ENCODE data around the gene CLDN3.
"Not testable (repeated sequence)": the region's sequence is repeated elsewhere in the genome, so short reads cannot be mapped to it uniquely, and the experiment has no call there.

The CLDN3 gene

GRCh38 chr7:73796656-73797055 is 26.6 kb upstream of the CLDN3 start:
- H3K4me1 ChIP-seq (ENCODE audit: control insufficient read depth, insufficient read depth, low read length); H3K4me3 ChIP-seq (ENCODE audit: low read depth, low read length); H3K9ac ChIP-seq (ENCODE audit: low read depth, low read length); H3K9me3 ChIP-seq (ENCODE audit: control insufficient read depth, insufficient read depth, low read length); H3K36me3 ChIP-seq (ENCODE audit: control insufficient read depth, insufficient read depth, low read length); H3K27me3 ChIP-seq (ENCODE audit: control insufficient read depth, insufficient read depth, low read length): not testable (repeated sequence)

- not testable (repeated sequence) for H3K36me3 ChIP-seq (ENCODE audit: control insufficient read depth, insufficient read depth, low read length); H3K4me3 ChIP-seq (ENCODE audit: low read depth, low read length); H3K9ac ChIP-seq (ENCODE audit: low read depth, low read length); H3K27me3 ChIP-seq (ENCODE audit: control insufficient read depth, insufficient read depth, low read length); H3K9me3 ChIP-seq (ENCODE audit: control insufficient read depth, insufficient read depth, low read length); H3K4me1 ChIP-seq (ENCODE audit: control insufficient read depth, insufficient read depth, low read length)
Measured at GRCh38 chr7:73795188-73795587, 25.1 kb upstream of the CLDN3 start.

- not testable (repeated sequence) for H3K36me3 ChIP-seq (ENCODE audit: control insufficient read depth, insufficient read depth, low read length); H3K27me3 ChIP-seq (ENCODE audit: control insufficient read depth, insufficient read depth, low read length); H3K9ac ChIP-seq (ENCODE audit: low read depth, low read length); H3K9me3 ChIP-seq (ENCODE audit: control insufficient read depth, insufficient read depth, low read length); H3K4me1 ChIP-seq (ENCODE audit: control insufficient read depth, insufficient read depth, low read length); H3K4me3 ChIP-seq (ENCODE audit: low read depth, low read length)
Measured at GRCh38 chr7:73791170-73791690, 21.2 kb upstream of the CLDN3 start.

GRCh38 chr7:73789051-73789450 is 19.0 kb upstream of the CLDN3 start:
- no peak overlapping the region for H3K9ac ChIP-seq (ENCODE audit: low read depth, low read length)
- H3K27me3 ChIP-seq (ENCODE audit: control insufficient read depth, insufficient read depth, low read length), result no peaks in the 10 kb centered on the region
- peaks cover 2% of the 10 kb centered on the region for H3K9me3 ChIP-seq (ENCODE audit: control insufficient read depth, insufficient read depth, low read length)
- peaks cover 2% of the 10 kb centered on the region for H3K4me1 ChIP-seq (ENCODE audit: control insufficient read depth, insufficient read depth, low read length)
- H3K36me3 ChIP-seq (ENCODE audit: control insufficient read depth, insufficient read depth, low read length), result no peaks in the 10 kb centered on the region
- H3K4me3 ChIP-seq (ENCODE audit: low read depth, low read length), result no peak overlapping the region

GRCh38 chr7:73787786-73788048 is 17.6 kb upstream of the CLDN3 start:
- H3K36me3 ChIP-seq (ENCODE audit: control insufficient read depth, insufficient read depth, low read length); H3K9me3 ChIP-seq (ENCODE audit: control insufficient read depth, insufficient read depth, low read length); H3K4me1 ChIP-seq (ENCODE audit: control insufficient read depth, insufficient read depth, low read length); H3K9ac ChIP-seq (ENCODE audit: low read depth, low read length); H3K4me3 ChIP-seq (ENCODE audit: low read depth, low read length); H3K27me3 ChIP-seq (ENCODE audit: control insufficient read depth, insufficient read depth, low read length): not testable (repeated sequence)

GRCh38 chr7:73786588-73786987 is 16.5 kb upstream of the CLDN3 start:
- Histone ChIP-seq H3K27me3 (ENCODE audit: control insufficient read depth, insufficient read depth, low read length) (no peaks in the 10 kb centered on the region), H3K4me1 (ENCODE audit: control insufficient read depth, insufficient read depth, low read length) (no peaks in the 10 kb centered on the region), H3K4me3 (ENCODE audit: low read depth, low read length) (no peak overlapping the region), H3K9me3 (ENCODE audit: control insufficient read depth, insufficient read depth, low read length) (peaks cover 2% of the 10 kb centered on the region), H3K9ac (ENCODE audit: low read depth, low read length) (no peak overlapping the region), H3K36me3 (ENCODE audit: control insufficient read depth, insufficient read depth, low read length) (no peaks in the 10 kb centered on the region)

GRCh38 chr7:73779517-73779916 is 9.4 kb upstream of the CLDN3 start:
- H3K27me3 ChIP-seq (ENCODE audit: control insufficient read depth, insufficient read depth, low read length), result no peaks in the 10 kb centered on the region
- no peak overlapping the region for H3K9ac ChIP-seq (ENCODE audit: low read depth, low read length)
- peaks cover 3% of the 10 kb centered on the region for H3K4me1 ChIP-seq (ENCODE audit: control insufficient read depth, insufficient read depth, low read length)
- H3K36me3 ChIP-seq (ENCODE audit: control insufficient read depth, insufficient read depth, low read length), result no peaks in the 10 kb centered on the region
- no peak overlapping the region for H3K4me3 ChIP-seq (ENCODE audit: low read depth, low read length)
- H3K9me3 ChIP-seq (ENCODE audit: control insufficient read depth, insufficient read depth, low read length), result no peaks in the 10 kb centered on the region

GRCh38 chr7:73778801-73779389 is 8.8 kb upstream of the CLDN3 start:
- Histone ChIP-seq H3K36me3 (ENCODE audit: control insufficient read depth, insufficient read depth, low read length) (no peaks in the 10 kb centered on the region), H3K4me3 (ENCODE audit: low read depth, low read length) (no peak overlapping the region), H3K4me1 (ENCODE audit: control insufficient read depth, insufficient read depth, low read length) (peaks cover 3% of the 10 kb centered on the region), H3K27me3 (ENCODE audit: control insufficient read depth, insufficient read depth, low read length) (no peaks in the 10 kb centered on the region), H3K9ac (ENCODE audit: low read depth, low read length) (no peak overlapping the region), H3K9me3 (ENCODE audit: control insufficient read depth, insufficient read depth, low read length) (no peaks in the 10 kb centered on the region)

- Histone ChIP-seq H3K27me3 (ENCODE audit: control insufficient read depth, insufficient read depth, low read length) (no peaks in the 10 kb centered on the region), H3K4me3 (ENCODE audit: low read depth, low read length) (no peak overlapping the region), H3K9ac (ENCODE audit: low read depth, low read length) (no peak overlapping the region), H3K36me3 (ENCODE audit: control insufficient read depth, insufficient read depth, low read length) (no peaks in the 10 kb centered on the region), H3K4me1 (ENCODE audit: control insufficient read depth, insufficient read depth, low read length) (peaks cover 3% of the 10 kb centered on the region), H3K9me3 (ENCODE audit: control insufficient read depth, insufficient read depth, low read length) (no peaks in the 10 kb centered on the region)
Measured at GRCh38 chr7:73774923-73775322, 4.9 kb upstream of the CLDN3 start.

- no peaks in the 10 kb centered on the region for H3K36me3 ChIP-seq (ENCODE audit: control insufficient read depth, insufficient read depth, low read length)
- H3K27me3 ChIP-seq (ENCODE audit: control insufficient read depth, insufficient read depth, low read length), result no peaks in the 10 kb centered on the region
- no peak overlapping the region for H3K9ac ChIP-seq (ENCODE audit: low read depth, low read length)
- peaks cover 3% of the 10 kb centered on the region for H3K4me1 ChIP-seq (ENCODE audit: control insufficient read depth, insufficient read depth, low read length)
- no peaks in the 10 kb centered on the region for H3K9me3 ChIP-seq (ENCODE audit: control insufficient read depth, insufficient read depth, low read length)
- H3K4me3 ChIP-seq (ENCODE audit: low read depth, low read length), result no peak overlapping the region
Measured at GRCh38 chr7:73773700-73774517, 3.8 kb upstream of the CLDN3 start.

- peak overlapping the region; percentile 72 for H3K4me3 ChIP-seq (ENCODE audit: low read depth, low read length)
- no peaks in the 10 kb centered on the region for H3K4me1 ChIP-seq (ENCODE audit: control insufficient read depth, insufficient read depth, low read length)
- H3K36me3 ChIP-seq (ENCODE audit: control insufficient read depth, insufficient read depth, low read length), result peaks cover 2% of the 10 kb centered on the region
- no peaks in the 10 kb centered on the region for H3K9me3 ChIP-seq (ENCODE audit: control insufficient read depth, insufficient read depth, low read length)
- H3K27me3 ChIP-seq (ENCODE audit: control insufficient read depth, insufficient read depth, low read length), result no peaks in the 10 kb centered on the region
- no peak overlapping the region for H3K9ac ChIP-seq (ENCODE audit: low read depth, low read length)
Measured at GRCh38 chr7:73770860-73771670, 995 bp upstream of the CLDN3 start.
